A549 (cell line): Measurements from ENCODE around the gene ACOX1. TPM values are rescaled to one million over a fixed set of nuclear protein-coding genes. Genes with fewer than 3 reads are reported as not detected.

Experiments used
- ATAC-seq, 2 experiments: fragments of 200-7000 bp in 1 of 2; fragments of >200 bp in 1 of 2; cut with Nextera tagmentation in 1 of 2; cut with Tn5 transposase in 1 of 2; 3 replicates each; pipeline versions ENCODE4 v1.8.0 to v1.9.1; 2018 to 2020; ENCODE audit warnings: mild to moderate bottlenecking in 1 of 2, moderate library complexity in 1 of 2
- CTCF ChIA-PET: fragments of 300-600 bp; sonication (Branson Sonifier 250); formaldehyde crosslinking; extraction: SDS; loops from one replicate; lab custom pipeline; 2021; ENCODE audit warnings: antibody characterized with exemption, inconsistent platforms; lab: Yijun Ruan, JAX
- POLR2A ChIA-PET: fragments of 350-600 bp; formaldehyde crosslinking; extraction: SDS; loops from one replicate; lab custom pipeline; 2021; ENCODE audit warnings: antibody characterized with exemption, inconsistent platforms; lab: Yijun Ruan, JAX
- DNase-seq, 2 experiments: peaks; one replicate each; pipeline versions ENCODE4 v3.0.0 to v3.0.0-alpha.2; 2011 to 2016; ENCODE audit warnings: low read depth in 1 of 2, low spot score in 1 of 2
- FAIRE-seq: peaks from 2 replicates; lab custom pipeline; 2011; peaks lifted over from hg19 to GRCh38; lab: Jason Lieb, UNC
- H3K27ac ChIP-seq, 2 experiments: fragments of >200 bp; sonication (Bioruptor Twin); formaldehyde crosslinking; 3 replicates each; pipeline ENCODE4 v1.5.1; 2016 to 2017
- H3K4me1 ChIP-seq: fragments of >200 bp; sonication (Bioruptor Twin); formaldehyde crosslinking; 3 replicates; pipeline ENCODE4 v1.6.1; 2016
- H3K4me2 ChIP-seq: fragments of >200 bp; sonication (Bioruptor Twin); formaldehyde crosslinking; 3 replicates; pipeline ENCODE4 v1.6.1; 2016
- H3K4me3 ChIP-seq: fragments of >200 bp; sonication (Bioruptor Twin); formaldehyde crosslinking; 3 replicates; pipeline ENCODE4 v1.5.1; 2016
- H3K9me3 ChIP-seq: fragments of >200 bp; sonication (Bioruptor Twin); formaldehyde crosslinking; 3 replicates; pipeline ENCODE4 v1.6.1; 2016
- CBX8 ChIP-seq: fragments of 200-600 bp; sonication (generic); IDR thresholded peaks from 2 replicates; pipeline ENCODE4 v1.6.1; 2016
- CEBPB ChIP-seq, 2 experiments: fragments of >200 bp in 1 of 2; sonication (Bioruptor Twin) in 1 of 2; formaldehyde crosslinking in 1 of 2; IDR thresholded peaks; 2 replicates each; pipeline ENCODE4 v1.6.1; 2012 to 2016
- CHD2 ChIP-seq: fragments of 150-350 bp; IDR thresholded peaks from 2 replicates; pipeline ENCODE4 v1.6.1; 2014; ENCODE audit warnings: low read length; ENCODE audit not compliant: partially characterized antibody
- CHD4 ChIP-seq: fragments of 200-600 bp; sonication (generic); IDR thresholded peaks from 2 replicates; pipeline ENCODE4 v1.6.1; 2016; ENCODE audit warnings: antibody characterized with exemption, mild to moderate bottlenecking, borderline replicate concordance
- EHF ChIP-seq: fragments of 250-450 bp; sonication (Bioruptor Pico); IDR thresholded peaks from 2 replicates; pipeline ENCODE4 v1.5.0; 2020; ENCODE audit warnings: mild to moderate bottlenecking
- EHMT2 ChIP-seq: fragments of 200-600 bp; sonication (generic); IDR thresholded peaks from 2 replicates; pipeline ENCODE4 v1.6.1; 2016; ENCODE audit warnings: antibody characterized with exemption, low read depth, mild to moderate bottlenecking, moderate library complexity
- HEYL ChIP-seq: fragments of 250-450 bp; sonication (Bioruptor Pico); IDR thresholded peaks from 2 replicates; pipeline ENCODE4 v1.8.0; 2021; ENCODE audit warnings: mild to moderate bottlenecking, moderate library complexity
- JUN ChIP-seq, 2 experiments: fragments of >200 bp; sonication (Bioruptor Twin); formaldehyde crosslinking; IDR thresholded peaks; 2 replicates in 1 of 2; 3 replicates in 1 of 2; pipeline ENCODE4 v1.6.1; 2016 to 2017
- JUNB ChIP-seq: fragments of >200 bp; sonication (Bioruptor Twin); formaldehyde crosslinking; IDR thresholded peaks from 2 replicates; pipeline ENCODE4 v1.6.1; 2016
- KDM1A ChIP-seq: fragments of 200-600 bp; sonication (generic); IDR thresholded peaks from 2 replicates; pipeline ENCODE4 v1.6.1; 2016; ENCODE audit warnings: low read depth, mild to moderate bottlenecking
- KDM5A ChIP-seq: fragments of 200-600 bp; sonication (generic); IDR thresholded peaks from 2 replicates; pipeline ENCODE4 v1.6.1; 2016; ENCODE audit warnings: antibody characterized with exemption, mild to moderate bottlenecking
- MAZ ChIP-seq: fragments of 150-350 bp; IDR thresholded peaks from 2 replicates; pipeline ENCODE4 v1.6.1; 2014; ENCODE audit warnings: antibody characterized with exemption, low read depth, low read length, borderline replicate concordance
- NFE2L2 ChIP-seq: fragments of 150-350 bp; conservative IDR thresholded peaks from 2 replicates; pipeline ENCODE4 v1.6.1; 2014; ENCODE audit warnings: low read length
- NPAS2 ChIP-seq: fragments of 250-450 bp; sonication (Bioruptor Pico); IDR thresholded peaks from 2 replicates; pipeline ENCODE4 v1.8.0; 2022; ENCODE audit warnings: mild to moderate bottlenecking, moderate library complexity, borderline replicate concordance
- RAD21 ChIP-seq, 2 experiments: fragments of >200 bp in 1 of 2; sonication (Bioruptor Twin) in 1 of 2; formaldehyde crosslinking in 1 of 2; IDR thresholded peaks in 1 of 2; conservative IDR thresholded peaks in 1 of 2; 2 replicates in 1 of 2; 3 replicates in 1 of 2; pipeline ENCODE4 v1.6.1; 2012 to 2018; ENCODE audit warnings: inconsistent platforms in 1 of 2
- RFX5 ChIP-seq: fragments of 450-650 bp; IDR thresholded peaks from 2 replicates; pipeline ENCODE4 v1.7.1; 2014; ENCODE audit warnings: antibody characterized with exemption, mild to moderate bottlenecking, moderate library complexity
- RNF2 ChIP-seq: fragments of 200-600 bp; sonication (generic); IDR thresholded peaks from 2 replicates; pipeline ENCODE4 v1.6.1; 2016; ENCODE audit warnings: low read depth, mild to moderate bottlenecking, antibody characterized with exemption, moderate library complexity, borderline replicate concordance
- SREBF2 ChIP-seq: fragments of 450-650 bp; IDR thresholded peaks from 2 replicates; pipeline ENCODE4 v1.6.1; 2014; ENCODE audit warnings: mild to moderate bottlenecking, moderate library complexity
- TP53 ChIP-seq: fragments of 250-450 bp; sonication (Bioruptor Pico); IDR thresholded peaks from 2 replicates; pipeline ENCODE4 v1.5.0; 2021; ENCODE audit warnings: mild to moderate bottlenecking, moderate library complexity
- ZNF302 ChIP-seq: fragments of 250-450 bp; sonication (Bioruptor Pico); IDR thresholded peaks from 2 replicates; pipeline ENCODE4 v1.9.0; 2021; ENCODE audit warnings: inconsistent platforms, mild to moderate bottlenecking, moderate library complexity
- ZSCAN20 ChIP-seq: fragments of 250-450 bp; sonication (Bioruptor Pico); IDR thresholded peaks from 2 replicates; pipeline ENCODE4 v1.8.0; 2022; ENCODE audit warnings: mild to moderate bottlenecking, moderate library complexity
- WGBS: methylation state at CpG from one replicate; pipeline ENCODE4 v1.1.6; 2017; ENCODE audit errors: missing lambda C conversion rate; 5-methylcytosine and 5-hydroxymethylcytosine counted together
- polyA plus RNA-seq, 4 experiments: library from polyadenylated mRNA; depleted of rRNA in 3 of 4; stranded (reverse); fragments of >200 nt; fragmentation: RNase III in 1 of 4; extraction: RNeasy Plus Mini Kit Qiagen cat#74134 plus additional on column Dnase treatment in 1 of 4; gene quantifications; 2 replicates in 3 of 4; 3 replicates in 1 of 4; pipeline ENCODE4 v1.2.3, GENCODE V29; 2011 to 2017
- TF ChIP-seq, protein P1 (sequence below): IDR thresholded peaks from 2 replicates; pipeline ENCODE4 v1.6.1; 2012; ENCODE audit warnings: low read depth, borderline replicate concordance
- TF ChIP-seq, protein P2 (sequence below): fragments of 150-350 bp; IDR thresholded peaks from 2 replicates; pipeline ENCODE4 v1.6.1; 2014; ENCODE audit warnings: low read depth, mild to moderate bottlenecking, low read length
- TF ChIP-seq, protein P3 (sequence below): IDR thresholded peaks from 2 replicates; pipeline ENCODE4 v1.6.1; 2012
- TF ChIP-seq, protein P4 (sequence below): fragments of >200 bp; sonication (Bioruptor Twin); formaldehyde crosslinking; IDR thresholded peaks from 3 replicates; pipeline ENCODE4 v1.5.1; 2016

ACOX1 gene
- polyA plus RNA-seq, 2 of the 4 experiments (the other 2 are of a cell fraction) = 17.9 to 31.1 TPM

DNA sequence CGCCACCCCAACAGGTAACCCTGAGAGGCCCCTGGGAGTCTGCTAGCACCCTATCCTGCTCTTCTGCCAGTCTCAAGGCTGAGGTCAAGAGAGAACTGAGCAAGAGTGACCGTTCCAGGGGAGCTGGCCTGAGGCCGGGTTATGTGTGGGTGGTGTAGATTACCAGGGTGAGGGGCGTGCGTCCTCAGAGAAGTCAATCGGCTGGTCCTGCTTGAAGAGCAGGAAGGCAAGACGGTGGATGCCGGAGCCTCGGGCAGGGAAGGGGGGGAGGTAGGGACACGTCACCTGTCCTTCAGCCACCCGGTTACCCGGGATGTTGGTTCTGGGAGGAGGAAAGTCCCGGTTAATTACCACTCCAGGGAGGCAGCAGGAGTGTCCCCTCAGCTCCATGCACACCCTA is 79.6 kb downstream of the ACOX1 start:
- WGBS = 92% methylated on average over 13 of the region's 13 CpGs
- Histone ChIP-seq H3K4me1 (peaks cover 29% of the 10 kb centered on the region), H3K4me3 (no peak overlapping the region), H3K4me2 (no peak overlapping the region), H3K27ac (no peak overlapping the region), H3K9me3 (no peaks in the 10 kb centered on the region)
- ATAC-seq (no peak), DNase-seq (no peak), FAIRE-seq (no peak)
- no peak for TF ChIP-seq TP53 (CRISPR knock-in tag)
- no peak for TF ChIP-seq CEBPB (IDR thresholded peaks at IDR 0.05)
- TF ChIP-seq CHD2 = no peak
- TF ChIP-seq, protein P1, sequence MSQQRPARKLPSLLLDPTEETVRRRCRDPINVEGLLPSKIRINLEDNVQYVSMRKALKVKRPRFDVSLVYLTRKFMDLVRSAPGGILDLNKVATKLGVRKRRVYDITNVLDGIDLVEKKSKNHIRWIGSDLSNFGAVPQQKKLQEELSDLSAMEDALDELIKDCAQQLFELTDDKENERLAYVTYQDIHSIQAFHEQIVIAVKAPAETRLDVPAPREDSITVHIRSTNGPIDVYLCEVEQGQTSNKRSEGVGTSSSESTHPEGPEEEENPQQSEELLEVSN = no peak
- no peak for TF ChIP-seq KDM1A
- ChIA-PET POLR2A (interaction anchor here (0.9 kb wide), 1 partner anchor 119 kb away, joined by 3 read pairs; no protein-coding TSS in a partner anchor), CTCF (interaction anchor here (0.9 to 22.8 kb wide), 10 partner anchors 22 to 380 kb away, joined by 3 to 513 read pairs (median 4); partner anchors contain the start of genes CDK3, TRIM47 and WBP2)

GRCh38 chr17:75898791-75899190 is 80.2 kb downstream of the ACOX1 start:
- no peak for FAIRE-seq
- 97% methylated on average over 15 of the region's 16 CpGs for WGBS
- no peak overlapping the region for H3K4me3 ChIP-seq
- peaks cover 28% of the 10 kb centered on the region for H3K4me1 ChIP-seq
- no peak overlapping the region for H3K4me2 ChIP-seq
- no peak for DNase-seq
- CTCF ChIA-PET = interaction anchor here (0.7 to 22.8 kb wide), 10 partner anchors 11 to 381 kb away, joined by 3 to 513 read pairs (median 4); partner anchors contain the start of genes TRIM47 and WBP2
- POLR2A ChIA-PET = interaction anchor here (0.6 to 0.9 kb wide), 2 partner anchors 14 to 119 kb away, joined by 3 to 10 read pairs; no protein-coding TSS in a partner anchor
- ATAC-seq = no peak
- no peaks in the 10 kb centered on the region for H3K9me3 ChIP-seq
- no peak overlapping the region for H3K27ac ChIP-seq
- TF ChIP-seq HEYL (CRISPR knock-in tag) (no peak), SREBF2 (no peak), NFE2L2 (no peak), EHF (no peak), JUNB (no peak), NPAS2 (CRISPR knock-in tag) (no peak), JUN (IDR thresholded peaks at IDR 0.05) (no peak), MAZ (no peak), RAD21 (conservative IDR thresholded peaks at IDR 0.05 in 1 of 2, IDR thresholded peaks at IDR 0.05 in 1 of 2) (no peak), KDM5A (no peak), RNF2 (no peak), RFX5 (no peak)
- TF ChIP-seq, protein P2, sequence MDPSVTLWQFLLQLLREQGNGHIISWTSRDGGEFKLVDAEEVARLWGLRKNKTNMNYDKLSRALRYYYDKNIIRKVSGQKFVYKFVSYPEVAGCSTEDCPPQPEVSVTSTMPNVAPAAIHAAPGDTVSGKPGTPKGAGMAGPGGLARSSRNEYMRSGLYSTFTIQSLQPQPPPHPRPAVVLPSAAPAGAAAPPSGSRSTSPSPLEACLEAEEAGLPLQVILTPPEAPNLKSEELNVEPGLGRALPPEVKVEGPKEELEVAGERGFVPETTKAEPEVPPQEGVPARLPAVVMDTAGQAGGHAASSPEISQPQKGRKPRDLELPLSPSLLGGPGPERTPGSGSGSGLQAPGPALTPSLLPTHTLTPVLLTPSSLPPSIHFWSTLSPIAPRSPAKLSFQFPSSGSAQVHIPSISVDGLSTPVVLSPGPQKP = no peak
- TF ChIP-seq, all 56 proteins: peak for 0

DNA sequence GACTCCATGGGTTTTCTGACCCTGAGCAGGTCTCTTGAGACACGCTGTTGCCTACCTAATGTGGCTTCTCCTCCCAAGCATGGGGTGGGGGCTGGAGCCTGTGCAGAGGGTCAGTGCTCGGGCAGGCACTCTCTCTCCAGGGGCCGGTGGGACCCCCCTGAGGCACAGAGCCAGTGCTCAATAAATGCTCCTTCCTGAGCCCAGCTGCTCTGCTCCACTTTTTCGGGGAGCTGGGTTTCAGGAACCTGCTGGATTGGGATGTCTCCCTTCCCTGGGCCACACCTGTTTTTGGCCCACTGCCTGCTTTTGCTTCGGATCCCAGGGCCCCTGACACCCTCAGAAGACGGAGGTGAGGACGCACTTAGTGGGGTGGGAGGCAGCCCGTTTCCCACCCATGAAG is 80.9 kb downstream of the ACOX1 start:
- Histone ChIP-seq H3K4me2 (no peak overlapping the region), H3K27ac (no peak overlapping the region), H3K9me3 (no peaks in the 10 kb centered on the region), H3K4me3 (no peak overlapping the region), H3K4me1 (peaks cover 21% of the 10 kb centered on the region)
- WGBS = 94% methylated on average over 8 of the region's 8 CpGs
- ATAC-seq = no peak
- ChIA-PET POLR2A (interaction anchor here (1.2 kb wide), 1 partner anchor 43 kb away, joined by 4 read pairs; the partner anchor contains the start of gene WBP2), CTCF (interaction anchor here (0.7 to 22.8 kb wide), 13 partner anchors 11 to 383 kb away, joined by 3 to 513 read pairs (median 5); partner anchors contain the start of genes TRIM47, UNK and WBP2)
- no peak for FAIRE-seq
- DNase-seq = no peak
- TF ChIP-seq ZNF302 = no peak
- no peak for TF ChIP-seq RNF2
- no peak for TF ChIP-seq CHD4
- no peak for TF ChIP-seq JUNB
- TF ChIP-seq RAD21 (conservative IDR thresholded peaks at IDR 0.05 in 1 of 2, IDR thresholded peaks at IDR 0.05 in 1 of 2) = no peak
- TF ChIP-seq JUN (IDR thresholded peaks at IDR 0.05) = no peak
- no peak for TF ChIP-seq CBX8
- TF ChIP-seq, protein P2 = no peak
- TF ChIP-seq, protein P3, sequence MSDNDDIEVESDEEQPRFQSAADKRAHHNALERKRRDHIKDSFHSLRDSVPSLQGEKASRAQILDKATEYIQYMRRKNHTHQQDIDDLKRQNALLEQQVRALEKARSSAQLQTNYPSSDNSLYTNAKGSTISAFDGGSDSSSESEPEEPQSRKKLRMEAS = no peak
- TF ChIP-seq NPAS2 (CRISPR knock-in tag) = no peak
- no peak for TF ChIP-seq ZSCAN20 (CRISPR knock-in tag)
- TF ChIP-seq EHMT2 = no peak
- TF ChIP-seq, protein P4, sequence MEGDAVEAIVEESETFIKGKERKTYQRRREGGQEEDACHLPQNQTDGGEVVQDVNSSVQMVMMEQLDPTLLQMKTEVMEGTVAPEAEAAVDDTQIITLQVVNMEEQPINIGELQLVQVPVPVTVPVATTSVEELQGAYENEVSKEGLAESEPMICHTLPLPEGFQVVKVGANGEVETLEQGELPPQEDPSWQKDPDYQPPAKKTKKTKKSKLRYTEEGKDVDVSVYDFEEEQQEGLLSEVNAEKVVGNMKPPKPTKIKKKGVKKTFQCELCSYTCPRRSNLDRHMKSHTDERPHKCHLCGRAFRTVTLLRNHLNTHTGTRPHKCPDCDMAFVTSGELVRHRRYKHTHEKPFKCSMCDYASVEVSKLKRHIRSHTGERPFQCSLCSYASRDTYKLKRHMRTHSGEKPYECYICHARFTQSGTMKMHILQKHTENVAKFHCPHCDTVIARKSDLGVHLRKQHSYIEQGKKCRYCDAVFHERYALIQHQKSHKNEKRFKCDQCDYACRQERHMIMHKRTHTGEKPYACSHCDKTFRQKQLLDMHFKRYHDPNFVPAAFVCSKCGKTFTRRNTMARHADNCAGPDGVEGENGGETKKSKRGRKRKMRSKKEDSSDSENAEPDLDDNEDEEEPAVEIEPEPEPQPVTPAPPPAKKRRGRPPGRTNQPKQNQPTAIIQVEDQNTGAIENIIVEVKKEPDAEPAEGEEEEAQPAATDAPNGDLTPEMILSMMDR = no peak
- no peak for TF ChIP-seq MAZ
- no peak for TF ChIP-seq KDM1A
- TF ChIP-seq CHD2 = no peak
